OCI-LY7 (cell line): Measurements from ENCODE around the gene NDUFS8. TPM values are rescaled to one million over a fixed set of nuclear protein-coding genes. Genes with fewer than 3 reads are reported as not detected.

ENCODE experiments used
- BruUV-seq: library from RNA; stranded (reverse); fragments of 400-500 nt; replicated peaks from 2 replicates; lab custom pipeline; 2021; lab: Mats Ljungman, UMichigan
- CTCF ChIA-PET: fragments of 300-600 bp; sonication (Branson Sonifier 250); formaldehyde crosslinking; loops from one replicate; lab custom pipeline; 2022; ENCODE audit warnings: antibody characterized with exemption; ENCODE audit not compliant: unreplicated experiment; lab: Charles Lee
- POLR2A ChIA-PET: fragments of 300-600 bp; sonication (Branson Sonifier 250); formaldehyde crosslinking; loops from one replicate; lab custom pipeline; 2022; ENCODE audit warnings: antibody characterized with exemption; lab: Charles Lee
- DNase-seq: peaks from one replicate; pipeline ENCODE4 v3.0.0-alpha.2; 2015; ENCODE audit warnings: low spot score
- H2AFZ ChIP-seq: fragments of 200-600 bp; sonication (generic), shearing (Covaris generic); 2 replicates; pipeline ENCODE4 v1.6.1; 2014; ENCODE audit warnings: mild to moderate bottlenecking, antibody characterized with exemption, low read length, moderate library complexity
- H3K27ac ChIP-seq: fragments of 200-600 bp; sonication (generic); 2 replicates; pipeline ENCODE4 v1.5.1; 2014; ENCODE audit warnings: mixed run types, low read depth, mild to moderate bottlenecking, moderate library complexity, low read length, inconsistent platforms; ENCODE audit not compliant: poor library complexity, severe bottlenecking
- H3K36me3 ChIP-seq: fragments of 200-600 bp; sonication (generic); 2 replicates; pipeline ENCODE4 v1.6.1; 2014; ENCODE audit warnings: mild to moderate bottlenecking, antibody characterized with exemption, low read length, moderate library complexity, mixed read lengths; ENCODE audit not compliant: insufficient read depth
- H3K4me1 ChIP-seq: fragments of 200-600 bp; sonication (generic); 2 replicates; pipeline ENCODE4 v1.5.1; 2014; ENCODE audit warnings: mild to moderate bottlenecking, low read length; ENCODE audit not compliant: insufficient read depth, poor library complexity, severe bottlenecking
- H3K4me2 ChIP-seq: fragments of 200-600 bp; sonication (generic); 2 replicates; pipeline ENCODE4 v1.6.1; 2014; ENCODE audit warnings: mild to moderate bottlenecking, low read length
- H3K4me3 ChIP-seq: fragments of 200-600 bp; sonication (generic); 2 replicates; pipeline ENCODE4 v1.5.1; 2014; ENCODE audit warnings: mild to moderate bottlenecking, low read depth, low read length; ENCODE audit not compliant: poor library complexity, severe bottlenecking
- H3K79me2 ChIP-seq: fragments of 200-600 bp; sonication (generic); 2 replicates; pipeline ENCODE4 v1.6.1; 2016; ENCODE audit warnings: low read depth, mild to moderate bottlenecking, low read length, moderate library complexity, mixed read lengths; ENCODE audit not compliant: insufficient read depth
- H3K9me2 ChIP-seq: fragments of 200-600 bp; sonication (generic); 2 replicates; pipeline ENCODE4 v1.6.1; 2016; ENCODE audit warnings: mild to moderate bottlenecking, low read length, mixed read lengths; ENCODE audit not compliant: insufficient read depth
- H3K9me3 ChIP-seq: fragments of 200-600 bp; sonication (generic); 2 replicates; pipeline ENCODE4 v1.6.1; 2014; ENCODE audit warnings: mild to moderate bottlenecking, mixed run types, low read length, mixed read lengths
- H4K20me1 ChIP-seq: fragments of 200-600 bp; sonication (generic); 2 replicates; pipeline ENCODE4 v1.6.1; 2014; ENCODE audit warnings: mild to moderate bottlenecking, antibody characterized with exemption, low read length, moderate library complexity, mixed read lengths; ENCODE audit not compliant: insufficient read depth
- EZH2phosphoT487 ChIP-seq: fragments of 200-600 bp; sonication (generic); IDR thresholded peaks from 2 replicates; pipeline ENCODE4 v1.6.1; 2018; ENCODE audit warnings: low read depth, borderline replicate concordance, mild to moderate bottlenecking, mixed run types, antibody characterized with exemption, low read length, moderate library complexity, mixed read lengths
- intact Hi-C: fragments of 100-400 bp; cut with micrococcal nuclease; formaldehyde crosslinking; loops from one replicate; pipeline ENCODE4 v1.10.0; 2022; ENCODE audit not compliant: unreplicated experiment
- total RNA-seq, 2 experiments: library from RNA; depleted of rRNA in 1 of 2; stranded (reverse); fragments of >200 nt in 1 of 2; shearing (Covaris generic) in 1 of 2; gene quantifications; 2 replicates each; pipeline ENCODE4 v1.2.3, GENCODE V29; 2014 to 2022
- TF ChIP-seq, protein P1 (sequence below): fragments of 200-600 bp; sonication (generic); conservative IDR thresholded peaks from 2 replicates; pipeline ENCODE4 v1.5.1; 2014; ENCODE audit warnings: mild to moderate bottlenecking, antibody characterized with exemption, low read length, moderate library complexity, mixed read lengths

Gene NDUFS8
- total RNA-seq, 2 experiments from 2014 or later = 126 to 173 TPM

DNA sequence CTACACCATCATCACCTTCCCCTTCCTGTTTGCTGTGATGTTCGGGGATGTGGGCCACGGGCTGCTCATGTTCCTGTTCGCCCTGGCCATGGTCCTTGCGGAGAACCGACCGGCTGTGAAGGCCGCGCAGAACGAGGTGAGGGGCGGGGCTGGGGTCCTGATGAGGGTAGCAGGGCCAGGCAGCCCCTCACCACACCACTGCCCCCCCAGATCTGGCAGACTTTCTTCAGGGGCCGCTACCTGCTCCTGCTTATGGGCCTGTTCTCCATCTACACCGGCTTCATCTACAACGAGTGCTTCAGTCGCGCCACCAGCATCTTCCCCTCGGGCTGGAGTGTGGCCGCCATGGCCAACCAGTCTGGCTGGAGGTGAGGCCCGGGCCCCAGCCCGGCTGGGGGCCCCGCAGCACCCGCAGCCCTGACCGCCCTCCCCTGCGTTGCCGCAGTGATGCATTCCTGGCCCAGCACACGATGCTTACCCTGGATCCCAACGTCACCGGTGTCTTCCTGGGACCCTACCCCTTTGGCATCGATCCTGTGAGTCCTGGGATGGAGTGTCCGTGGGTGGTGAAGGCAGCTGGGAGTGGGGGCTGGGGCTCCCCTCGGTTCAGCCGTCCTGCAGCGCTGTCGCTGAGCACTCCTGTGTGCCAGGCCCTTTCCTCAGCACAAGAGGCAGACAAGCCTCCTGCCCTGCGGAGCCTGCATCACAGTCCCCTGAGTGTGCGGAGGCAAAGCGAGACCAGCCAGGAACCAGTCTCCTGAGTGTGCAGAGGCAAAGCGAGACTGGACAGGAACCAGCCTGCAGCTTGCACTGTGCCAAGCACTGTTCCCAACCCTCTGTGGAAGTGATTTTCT lies 17.2 kb downstream of the NDUFS8 start:
- BruUV-seq = no TSS peak
- Histone ChIP-seq H3K79me2 (no peaks in the 10 kb centered on the region), H3K4me3 (no peak overlapping the region), H3K9me3 (no peaks in the 10 kb centered on the region), H3K27ac (no peak overlapping the region), H3K4me2 (no peak overlapping the region), H2AFZ (no peak overlapping the region), H3K36me3 (peaks cover 83% of the 10 kb centered on the region), H4K20me1 (no peaks in the 10 kb centered on the region), H3K4me1 (no peaks in the 10 kb centered on the region), H3K9me2 (no peaks in the 10 kb centered on the region)
- POLR2A ChIA-PET = interaction anchor here (0.7 kb wide), 1 partner anchor 13 kb away, joined by 3 read pairs; no protein-coding TSS in a partner anchor
- TF ChIP-seq, protein P1, sequence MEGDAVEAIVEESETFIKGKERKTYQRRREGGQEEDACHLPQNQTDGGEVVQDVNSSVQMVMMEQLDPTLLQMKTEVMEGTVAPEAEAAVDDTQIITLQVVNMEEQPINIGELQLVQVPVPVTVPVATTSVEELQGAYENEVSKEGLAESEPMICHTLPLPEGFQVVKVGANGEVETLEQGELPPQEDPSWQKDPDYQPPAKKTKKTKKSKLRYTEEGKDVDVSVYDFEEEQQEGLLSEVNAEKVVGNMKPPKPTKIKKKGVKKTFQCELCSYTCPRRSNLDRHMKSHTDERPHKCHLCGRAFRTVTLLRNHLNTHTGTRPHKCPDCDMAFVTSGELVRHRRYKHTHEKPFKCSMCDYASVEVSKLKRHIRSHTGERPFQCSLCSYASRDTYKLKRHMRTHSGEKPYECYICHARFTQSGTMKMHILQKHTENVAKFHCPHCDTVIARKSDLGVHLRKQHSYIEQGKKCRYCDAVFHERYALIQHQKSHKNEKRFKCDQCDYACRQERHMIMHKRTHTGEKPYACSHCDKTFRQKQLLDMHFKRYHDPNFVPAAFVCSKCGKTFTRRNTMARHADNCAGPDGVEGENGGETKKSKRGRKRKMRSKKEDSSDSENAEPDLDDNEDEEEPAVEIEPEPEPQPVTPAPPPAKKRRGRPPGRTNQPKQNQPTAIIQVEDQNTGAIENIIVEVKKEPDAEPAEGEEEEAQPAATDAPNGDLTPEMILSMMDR = no peak
- TF ChIP-seq EZH2phosphoT487 = no peak
- intact Hi-C loops = no loop called here
- CTCF ChIA-PET = no interaction called here
- DNase-seq = no peak

DNA sequence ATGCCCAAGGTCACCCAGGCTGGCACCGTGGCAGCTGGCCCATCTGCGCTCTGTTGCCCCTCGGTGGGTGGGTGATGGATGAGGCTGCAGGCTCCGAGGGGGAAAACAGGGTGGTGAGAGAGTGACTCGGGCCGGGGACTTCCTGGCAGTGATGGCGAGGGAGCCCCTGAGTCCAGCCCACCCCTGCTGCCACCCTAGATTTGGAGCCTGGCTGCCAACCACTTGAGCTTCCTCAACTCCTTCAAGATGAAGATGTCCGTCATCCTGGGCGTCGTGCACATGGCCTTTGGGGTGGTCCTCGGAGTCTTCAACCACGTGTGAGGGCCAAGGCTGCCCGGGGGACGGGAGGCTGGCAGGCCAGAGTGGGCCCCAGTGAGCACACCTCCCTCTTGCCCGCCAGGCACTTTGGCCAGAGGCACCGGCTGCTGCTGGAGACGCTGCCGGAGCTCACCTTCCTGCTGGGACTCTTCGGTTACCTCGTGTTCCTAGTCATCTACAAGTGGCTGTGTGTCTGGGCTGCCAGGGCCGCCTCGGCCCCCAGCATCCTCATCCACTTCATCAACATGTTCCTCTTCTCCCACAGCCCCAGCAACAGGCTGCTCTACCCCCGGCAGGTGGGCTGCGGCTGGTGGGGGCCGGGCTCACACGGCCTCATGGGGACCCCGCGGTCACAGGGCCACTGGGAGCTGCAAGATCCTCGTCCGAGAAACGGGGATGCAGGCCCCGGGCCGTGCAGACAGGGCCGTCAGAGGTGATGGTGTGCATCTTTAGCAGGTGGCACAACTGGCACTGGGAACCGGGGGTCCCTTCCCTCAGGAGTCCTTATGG lies 18.4 kb downstream of the NDUFS8 start:
- H3K4me2 ChIP-seq = no peak overlapping the region
- no peak overlapping the region for H3K4me3 ChIP-seq
- BruUV-seq = no TSS peak
- H3K9me2 ChIP-seq = no peaks in the 10 kb centered on the region
- no peak overlapping the region for H3K27ac ChIP-seq
- TF ChIP-seq EZH2phosphoT487 = no peak
- no peak overlapping the region for H2AFZ ChIP-seq
- H3K79me2 ChIP-seq = no peaks in the 10 kb centered on the region
- H3K4me1 ChIP-seq = no peaks in the 10 kb centered on the region
- peaks cover 84% of the 10 kb centered on the region for H3K36me3 ChIP-seq
- intact Hi-C loops = no loop called here
- H4K20me1 ChIP-seq = no peaks in the 10 kb centered on the region
- ChIA-PET POLR2A (no interaction called here), CTCF (no interaction called here)
- no peak for DNase-seq
- no peaks in the 10 kb centered on the region for H3K9me3 ChIP-seq

DNA sequence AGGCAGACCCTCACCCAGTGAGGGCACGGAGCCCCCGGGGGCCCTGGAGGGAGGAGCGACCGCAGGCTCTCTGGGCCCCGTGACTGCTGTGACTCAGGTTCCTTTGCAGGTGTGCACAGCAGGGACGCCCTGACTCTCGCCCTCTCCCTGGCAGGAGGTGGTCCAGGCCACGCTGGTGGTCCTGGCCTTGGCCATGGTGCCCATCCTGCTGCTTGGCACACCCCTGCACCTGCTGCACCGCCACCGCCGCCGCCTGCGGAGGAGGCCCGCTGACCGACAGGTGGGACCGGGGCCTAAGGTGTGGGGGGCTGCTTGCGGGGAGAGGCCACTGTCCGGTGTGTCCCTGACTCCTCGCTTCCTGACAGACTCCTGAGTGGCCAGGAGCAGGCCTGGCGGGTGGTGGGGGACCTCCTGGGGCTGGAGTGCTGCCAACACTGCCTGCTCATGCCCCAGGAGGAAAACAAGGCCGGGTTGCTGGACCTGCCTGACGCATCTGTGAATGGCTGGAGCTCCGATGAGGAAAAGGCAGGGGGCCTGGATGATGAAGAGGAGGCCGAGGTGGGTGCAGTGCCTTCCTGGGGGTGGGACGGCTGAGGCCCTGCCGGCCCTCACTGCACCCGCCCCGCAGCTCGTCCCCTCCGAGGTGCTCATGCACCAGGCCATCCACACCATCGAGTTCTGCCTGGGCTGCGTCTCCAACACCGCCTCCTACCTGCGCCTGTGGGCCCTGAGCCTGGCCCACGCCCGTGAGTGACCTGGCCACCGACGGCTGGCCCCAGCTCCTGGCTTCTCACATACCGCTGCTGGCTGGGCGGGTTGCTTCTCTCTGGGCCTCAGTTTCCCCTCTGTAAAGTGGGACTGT lies 19.3 kb downstream of the NDUFS8 start:
- no peak overlapping the region for H2AFZ ChIP-seq
- no peak for DNase-seq
- H3K9me2 ChIP-seq = no peaks in the 10 kb centered on the region
- CTCF ChIA-PET = no interaction called here
- no peak overlapping the region for H3K4me3 ChIP-seq
- H3K36me3 ChIP-seq = peaks cover 77% of the 10 kb centered on the region
- BruUV-seq = no TSS peak
- H3K4me2 ChIP-seq = no peak overlapping the region
- H4K20me1 ChIP-seq = no peaks in the 10 kb centered on the region
- no peaks in the 10 kb centered on the region for H3K4me1 ChIP-seq
- no peak for TF ChIP-seq EZH2phosphoT487
- TF ChIP-seq, protein P1 = no peak
- intact Hi-C loops = no loop called here
- no peaks in the 10 kb centered on the region for H3K9me3 ChIP-seq
- POLR2A ChIA-PET = no interaction called here
- H3K27ac ChIP-seq = no peak overlapping the region
- no peaks in the 10 kb centered on the region for H3K79me2 ChIP-seq
